Astrocyte (in vitro differentiated cells and primary cell): ENCODE measurements around the gene RAB3IL1. TPM values are rescaled to one million over a fixed set of nuclear protein-coding genes. Genes with fewer than 3 reads are reported as not detected.

ENCODE experiments used
- DNase-seq: peaks from one replicate; pipeline ENCODE4 v3.0.0-alpha.2; 2010; ENCODE audit warnings: low read depth
- FAIRE-seq: peaks from 2 replicates; lab custom pipeline; 2011; peaks lifted over from hg19 to GRCh38; lab: Jason Lieb, UNC
- H2AFZ ChIP-seq: 2 replicates; pipeline ENCODE4 v1.6.0; 2012; ENCODE audit warnings: low read depth, low read length, inconsistent platforms
- H3K27ac ChIP-seq: 2 replicates; pipeline ENCODE4 v1.5.1; 2011; ENCODE audit warnings: low read depth, low read length, inconsistent platforms
- H3K27me3 ChIP-seq: 2 replicates; pipeline ENCODE4 v1.6.0; 2011; ENCODE audit warnings: low read length, inconsistent platforms; ENCODE audit not compliant: insufficient read depth
- H3K36me3 ChIP-seq: 2 replicates; pipeline ENCODE4 v1.5.1; 2011; ENCODE audit warnings: low read length, inconsistent platforms; ENCODE audit not compliant: insufficient read depth
- H3K4me1 ChIP-seq: 2 replicates; pipeline ENCODE4 v1.5.1; 2011; ENCODE audit warnings: low read length, inconsistent platforms; ENCODE audit not compliant: insufficient read depth
- H3K4me2 ChIP-seq: 2 replicates; pipeline ENCODE4 v1.6.0; 2012; ENCODE audit warnings: low read length, inconsistent platforms
- H3K4me3 ChIP-seq: 2 replicates; pipeline ENCODE4 v1.5.1; 2011; ENCODE audit warnings: low read depth, mild to moderate bottlenecking, low read length, inconsistent platforms; ENCODE audit not compliant: insufficient read depth
- H3K79me2 ChIP-seq: 2 replicates; pipeline ENCODE4 v1.6.0; 2012; ENCODE audit warnings: mild to moderate bottlenecking, low read length, inconsistent platforms; ENCODE audit not compliant: insufficient read depth
- H3K9ac ChIP-seq: 2 replicates; pipeline ENCODE4 v1.6.0; 2012; ENCODE audit warnings: mild to moderate bottlenecking, low read length, inconsistent platforms
- H3K9me3 ChIP-seq: 2 replicates; pipeline ENCODE4 v1.5.1; 2012; ENCODE audit warnings: low read depth, mild to moderate bottlenecking, low read length, inconsistent platforms; ENCODE audit not compliant: insufficient read depth
- H4K20me1 ChIP-seq: 2 replicates; pipeline ENCODE4 v1.6.0; 2012; ENCODE audit warnings: low read length, inconsistent platforms; ENCODE audit not compliant: insufficient read depth
- H3K27ac Mint-ChIP-seq: one replicate; pipeline ENCODE4 v1.8.0; 2021; ENCODE audit warnings: mild to moderate bottlenecking, mixed read lengths; ENCODE audit not compliant: unreplicated experiment
- H3K27me3 Mint-ChIP-seq: one replicate; pipeline ENCODE4 v1.8.0; 2021; ENCODE audit warnings: low read depth, mixed read lengths; ENCODE audit not compliant: unreplicated experiment
- H3K36me3 Mint-ChIP-seq: one replicate; pipeline ENCODE4 v1.8.0; 2021; ENCODE audit warnings: low read depth, mixed read lengths; ENCODE audit not compliant: unreplicated experiment
- H3K4me1 Mint-ChIP-seq: one replicate; pipeline ENCODE4 v1.8.0; 2021; ENCODE audit warnings: low read depth, mixed read lengths; ENCODE audit not compliant: unreplicated experiment
- H3K4me3 Mint-ChIP-seq: one replicate; pipeline ENCODE4 v1.8.0; 2021; ENCODE audit warnings: mild to moderate bottlenecking, moderate library complexity, mixed read lengths; ENCODE audit not compliant: unreplicated experiment
- H3K9me3 Mint-ChIP-seq: one replicate; pipeline ENCODE4 v1.8.0; 2021; ENCODE audit warnings: mild to moderate bottlenecking, mixed read lengths; ENCODE audit not compliant: unreplicated experiment
- CTCF ChIP-seq: IDR thresholded peaks from 2 replicates; pipeline ENCODE4 v1.5.1; 2011; ENCODE audit warnings: low read depth, mild to moderate bottlenecking, inconsistent platforms, low read length, moderate library complexity; ENCODE audit not compliant: insufficient read depth
- EZH2 ChIP-seq: IDR thresholded peaks from 2 replicates; pipeline ENCODE4 v1.6.1; 2012; ENCODE audit warnings: mild to moderate bottlenecking, low read length, inconsistent platforms; ENCODE audit not compliant: insufficient read depth
- total RNA-seq: library from RNA; stranded (reverse); gene quantifications from 2 replicates; pipeline ENCODE4 v1.2.1, GENCODE V29; 2021

The RAB3IL1 gene
- total RNA-seq, 1 donor from 2014 or later = 0.91 TPM

- Mint-ChIP-seq H3K4me3 (no peak overlapping the region), H3K9me3 (peaks cover 3% of the 10 kb centered on the region), H3K4me1 (peaks cover 3% of the 10 kb centered on the region), H3K27ac (no peak overlapping the region), H3K36me3 (peaks cover 10% of the 10 kb centered on the region), H3K27me3 (peaks cover 6% of the 10 kb centered on the region)
- no peaks in the 10 kb centered on the region for H3K9me3 ChIP-seq
- H3K27ac ChIP-seq = no peak overlapping the region
- peak overlapping the region; percentile 78 for H3K4me2 ChIP-seq
- no peaks in the 10 kb centered on the region for H3K79me2 ChIP-seq
- no peak for FAIRE-seq
- TF ChIP-seq EZH2 (no peak), CTCF (peak; percentile 76)
- DNase-seq = peak; percentile 48
- H3K4me3 ChIP-seq = peak overlapping the region; percentile 17
- H2AFZ ChIP-seq = peak overlapping the region; percentile 61
- H3K27me3 ChIP-seq = no peaks in the 10 kb centered on the region
- peak overlapping the region; percentile 45 for H3K9ac ChIP-seq
- peaks cover 9% of the 10 kb centered on the region for H3K4me1 ChIP-seq
- H4K20me1 ChIP-seq = no peaks in the 10 kb centered on the region
- no peaks in the 10 kb centered on the region for H3K36me3 ChIP-seq
Observed at GRCh38 chr11:61871158-61871597, 46.2 kb downstream of the RAB3IL1 start.

DNA sequence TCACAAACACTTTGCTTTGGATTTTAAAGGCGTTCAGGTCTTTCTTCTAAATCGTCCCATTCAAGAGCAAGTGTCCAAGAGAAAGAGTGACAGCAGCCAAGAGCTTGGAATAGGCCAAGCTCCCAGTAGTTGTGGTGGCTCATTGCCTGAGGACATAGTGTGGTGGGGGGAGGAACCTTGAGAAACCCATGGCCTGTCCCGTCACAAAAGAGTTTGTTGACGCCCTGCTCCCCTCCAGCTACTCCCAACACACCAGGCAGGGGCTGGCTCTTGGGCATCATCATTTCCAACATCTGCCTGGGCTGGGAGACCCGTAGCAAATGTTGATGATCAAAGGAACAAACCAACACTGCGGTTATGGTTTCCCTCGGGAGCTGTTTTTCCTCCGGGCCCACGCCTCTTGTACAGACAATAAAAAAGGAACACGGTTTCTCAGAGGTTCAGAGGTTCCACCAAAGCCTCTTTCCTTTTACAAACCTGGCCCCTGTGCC, 46.8 kb downstream of the RAB3IL1 start:
- Histone ChIP-seq H3K9ac (peak overlapping the region; percentile 45), H3K36me3 (no peaks in the 10 kb centered on the region), H3K4me3 (no peak overlapping the region), H3K79me2 (no peaks in the 10 kb centered on the region), H3K27me3 (no peaks in the 10 kb centered on the region), H3K9me3 (no peaks in the 10 kb centered on the region), H3K27ac (no peak overlapping the region), H4K20me1 (peaks cover 2% of the 10 kb centered on the region), H3K4me1 (peaks cover 9% of the 10 kb centered on the region), H3K4me2 (peak overlapping the region; percentile 78), H2AFZ (no peak overlapping the region)
- Mint-ChIP-seq H3K27me3 (peaks cover 6% of the 10 kb centered on the region), H3K27ac (no peak overlapping the region), H3K9me3 (peaks cover 3% of the 10 kb centered on the region), H3K36me3 (peaks cover 8% of the 10 kb centered on the region), H3K4me1 (peaks cover 3% of the 10 kb centered on the region), H3K4me3 (no peak overlapping the region)
- DNase-seq = no peak
- FAIRE-seq = no peak
- TF ChIP-seq CTCF (no peak), EZH2 (no peak)

- DNase-seq (no peak), FAIRE-seq (no peak)
- H2AFZ ChIP-seq = no peak overlapping the region
- H4K20me1 ChIP-seq = peaks cover 7% of the 10 kb centered on the region
- Mint-ChIP-seq H3K36me3 (peaks cover 7% of the 10 kb centered on the region), H3K27me3 (peaks cover 6% of the 10 kb centered on the region), H3K9me3 (peaks cover 3% of the 10 kb centered on the region), H3K27ac (peak overlapping the region; percentile 58), H3K4me3 (no peak overlapping the region), H3K4me1 (peaks cover 3% of the 10 kb centered on the region)
- no peak overlapping the region for H3K4me3 ChIP-seq
- H3K79me2 ChIP-seq = no peaks in the 10 kb centered on the region
- no peaks in the 10 kb centered on the region for H3K9me3 ChIP-seq
- H3K4me2 ChIP-seq = no peak overlapping the region
- peaks cover 9% of the 10 kb centered on the region for H3K4me1 ChIP-seq
- no peak overlapping the region for H3K27ac ChIP-seq
- H3K27me3 ChIP-seq = no peaks in the 10 kb centered on the region
- no peak overlapping the region for H3K9ac ChIP-seq
- H3K36me3 ChIP-seq = no peaks in the 10 kb centered on the region
- TF ChIP-seq CTCF = no peak
Observed at GRCh38 chr11:61869708-61870451, 47.5 kb downstream of the RAB3IL1 start.
